Measurements from ENCODE around the gene PROM1. TPM values are rescaled to one million over a fixed set of nuclear protein-coding genes. Genes with fewer than 3 reads are reported as not detected.

The PROM1 gene
- polyA plus RNA-seq, 1 donor from 2014 or later = 1.1 TPM

GRCh38 chr4:16117164-16117563, 33.3 kb upstream of the PROM1 start:
- Histone ChIP-seq H3K36me3 (ENCODE audit: insufficient read depth, low read length) (no peaks in the 10 kb centered on the region), H3K79me2 (replicated peaks; ENCODE audit: insufficient read depth, low read length) (no peaks in the 10 kb centered on the region), H2AFZ (ENCODE audit: low read depth, low read length) (no peak overlapping the region), H4K20me1 (ENCODE audit: insufficient read depth) (no peaks in the 10 kb centered on the region), H3K27me3 (ENCODE audit: insufficient read depth, low read depth, low read length) (no peaks in the 10 kb centered on the region), H3K4me2 (ENCODE audit: low read length) (no peak overlapping the region), H3K9ac (ENCODE audit: low read length) (no peak overlapping the region), H3K4me3 (ENCODE audit: low read length) (no peak overlapping the region), H3K9me2 (ENCODE audit: insufficient read depth, low read length) (no peaks in the 10 kb centered on the region), H3K27ac (ENCODE audit: low read length) (no peak overlapping the region), H3F3A (ENCODE audit: insufficient read depth, low read length, poor library complexity, severe bottlenecking) (no peaks in the 10 kb centered on the region), H3K9me3 (ENCODE audit: low read length) (no peaks in the 10 kb centered on the region)
- TF ChIP-seq SMC3 (conservative IDR thresholded peaks at IDR 0.05; ENCODE audit: poor library complexity) = no peak
- TF ChIP-seq REST (IDR thresholded peaks at IDR 0.05; ENCODE audit: borderline replicate concordance) = no peak
- no peak for TF ChIP-seq EZH2 (IDR thresholded peaks at IDR 0.05; ENCODE audit: borderline replicate concordance, insufficient read depth, low read length, poor library complexity, severe bottlenecking)
- TF ChIP-seq MXI1 (conservative IDR thresholded peaks at IDR 0.05; ENCODE audit: poor library complexity, severe bottlenecking) = no peak
- no peak for TF ChIP-seq TAF1 (IDR thresholded peaks at IDR 0.05; ENCODE audit: low read depth)
- TF ChIP-seq RAD21 (conservative IDR thresholded peaks at IDR 0.05) = no peak
- no peak for TF ChIP-seq EP300 (conservative IDR thresholded peaks at IDR 0.05; ENCODE audit: poor library complexity, severe bottlenecking)
- no peak for TF ChIP-seq POLR2AphosphoS5 (IDR thresholded peaks at IDR 0.05)
- no peak for TF ChIP-seq CTCF (IDR thresholded peaks at IDR 0.05; ENCODE audit: poor library complexity, severe bottlenecking)

- no peak for TF ChIP-seq RAD21 (conservative IDR thresholded peaks at IDR 0.05)
- no peak for TF ChIP-seq POLR2AphosphoS5 (IDR thresholded peaks at IDR 0.05)
- TF ChIP-seq SMC3 (conservative IDR thresholded peaks at IDR 0.05; ENCODE audit: poor library complexity) = no peak
- TF ChIP-seq TAF1 (IDR thresholded peaks at IDR 0.05; ENCODE audit: low read depth) = no peak
- no peak for TF ChIP-seq CTCF (IDR thresholded peaks at IDR 0.05; ENCODE audit: poor library complexity, severe bottlenecking)
- TF ChIP-seq MXI1 (conservative IDR thresholded peaks at IDR 0.05; ENCODE audit: poor library complexity, severe bottlenecking) = no peak
- Histone ChIP-seq H3K79me2 (replicated peaks; ENCODE audit: insufficient read depth, low read length) (no peaks in the 10 kb centered on the region), H4K20me1 (ENCODE audit: insufficient read depth) (no peaks in the 10 kb centered on the region), H3K4me2 (ENCODE audit: low read length) (no peak overlapping the region), H3K4me3 (ENCODE audit: low read length) (no peak overlapping the region), H3K9ac (ENCODE audit: low read length) (no peak overlapping the region), H3K9me3 (ENCODE audit: low read length) (no peaks in the 10 kb centered on the region), H3K36me3 (ENCODE audit: insufficient read depth, low read length) (no peaks in the 10 kb centered on the region), H2AFZ (ENCODE audit: low read depth, low read length) (no peak overlapping the region), H3K27ac (ENCODE audit: low read length) (no peak overlapping the region), H3F3A (ENCODE audit: insufficient read depth, low read length, poor library complexity, severe bottlenecking) (no peaks in the 10 kb centered on the region), H3K27me3 (ENCODE audit: insufficient read depth, low read depth, low read length) (no peaks in the 10 kb centered on the region), H3K9me2 (ENCODE audit: insufficient read depth, low read length) (no peaks in the 10 kb centered on the region)
These were observed 32.7 kb upstream of the PROM1 start for GRCh38 chr4:16116493-16116990.
